ENCODE measurements around the gene EPSTI1. TPM values are rescaled to one million over a fixed set of nuclear protein-coding genes. Genes with fewer than 3 reads are reported as not detected.

The EPSTI1 gene
- total RNA-seq, 1 donor from 2014 or later = 2.6 TPM

DNA sequence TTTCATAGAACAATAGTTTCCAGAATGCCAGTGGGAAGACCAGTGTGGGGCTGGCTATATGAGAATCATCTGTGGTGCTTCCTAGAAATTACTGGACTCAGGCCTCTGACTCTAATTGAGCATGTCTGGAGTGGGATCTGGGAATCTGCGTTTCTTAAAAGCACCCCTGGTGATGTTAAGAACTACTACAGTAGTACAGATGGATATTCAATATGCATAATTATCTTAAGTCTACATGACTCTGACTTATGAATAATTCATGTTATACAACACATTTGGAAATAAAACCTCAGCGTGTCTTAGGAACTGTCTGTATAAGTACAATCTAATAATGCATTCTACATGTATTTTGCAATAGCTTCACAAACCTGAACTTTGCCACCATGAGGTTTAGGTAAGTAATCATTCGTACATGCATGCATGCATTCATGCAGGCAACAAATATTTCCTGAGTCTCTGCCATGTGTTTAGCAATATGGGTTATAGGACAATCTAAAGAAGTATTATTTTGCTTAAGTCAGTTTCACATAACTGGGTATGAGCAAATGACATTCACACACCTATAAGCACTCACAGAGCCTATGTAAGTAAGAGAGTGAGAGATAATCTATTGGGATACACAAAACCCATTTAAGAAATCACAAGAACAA is 62.0 kb downstream of the EPSTI1 start:
- TF ChIP-seq, protein P1, sequence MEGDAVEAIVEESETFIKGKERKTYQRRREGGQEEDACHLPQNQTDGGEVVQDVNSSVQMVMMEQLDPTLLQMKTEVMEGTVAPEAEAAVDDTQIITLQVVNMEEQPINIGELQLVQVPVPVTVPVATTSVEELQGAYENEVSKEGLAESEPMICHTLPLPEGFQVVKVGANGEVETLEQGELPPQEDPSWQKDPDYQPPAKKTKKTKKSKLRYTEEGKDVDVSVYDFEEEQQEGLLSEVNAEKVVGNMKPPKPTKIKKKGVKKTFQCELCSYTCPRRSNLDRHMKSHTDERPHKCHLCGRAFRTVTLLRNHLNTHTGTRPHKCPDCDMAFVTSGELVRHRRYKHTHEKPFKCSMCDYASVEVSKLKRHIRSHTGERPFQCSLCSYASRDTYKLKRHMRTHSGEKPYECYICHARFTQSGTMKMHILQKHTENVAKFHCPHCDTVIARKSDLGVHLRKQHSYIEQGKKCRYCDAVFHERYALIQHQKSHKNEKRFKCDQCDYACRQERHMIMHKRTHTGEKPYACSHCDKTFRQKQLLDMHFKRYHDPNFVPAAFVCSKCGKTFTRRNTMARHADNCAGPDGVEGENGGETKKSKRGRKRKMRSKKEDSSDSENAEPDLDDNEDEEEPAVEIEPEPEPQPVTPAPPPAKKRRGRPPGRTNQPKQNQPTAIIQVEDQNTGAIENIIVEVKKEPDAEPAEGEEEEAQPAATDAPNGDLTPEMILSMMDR (IDR thresholded peaks at IDR 0.05; ENCODE audit: borderline replicate concordance) = no peak
- Histone ChIP-seq H3K27me3 (ENCODE audit: low read depth) (no peaks in the 10 kb centered on the region), H3K4me3 (no peak overlapping the region), H3K4me1 (no peaks in the 10 kb centered on the region), H3K9me3 (replicated peaks) (no peaks in the 10 kb centered on the region), H3K36me3 (peaks cover 8% of the 10 kb centered on the region), H3K27ac (replicated peaks) (no peak overlapping the region)
- no peak for DNase-seq
- intact Hi-C loops (cut with micrococcal nuclease) = no loop called here

DNA sequence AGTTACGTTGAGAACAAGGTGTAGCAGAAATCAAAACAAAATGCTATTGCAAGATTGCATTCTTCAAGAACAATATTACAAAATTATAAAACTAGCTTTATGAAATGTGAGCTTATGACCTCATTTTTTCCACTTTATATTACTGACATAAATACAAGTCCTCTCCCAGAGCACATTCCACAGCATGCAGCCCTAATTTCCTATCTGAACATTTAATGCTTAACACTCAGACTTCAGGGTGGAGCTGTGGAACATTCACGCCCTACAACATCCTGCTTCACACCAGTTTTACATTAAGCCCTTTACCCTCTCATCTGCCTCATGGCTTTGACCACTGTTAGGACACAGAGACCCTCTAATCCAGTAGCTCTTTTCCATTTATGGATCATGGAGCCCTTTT is 65.5 kb downstream of the EPSTI1 start:
- intact Hi-C loops (cut with micrococcal nuclease) = no loop called here
- Histone ChIP-seq H3K4me1 (no peaks in the 10 kb centered on the region), H3K27me3 (ENCODE audit: low read depth) (no peaks in the 10 kb centered on the region), H3K9me3 (replicated peaks) (no peaks in the 10 kb centered on the region), H3K36me3 (peaks cover 9% of the 10 kb centered on the region), H3K27ac (replicated peaks) (no peak overlapping the region), H3K4me3 (no peak overlapping the region)
- no peak for DNase-seq
- TF ChIP-seq, protein P1 (IDR thresholded peaks at IDR 0.05; ENCODE audit: borderline replicate concordance) = no peak

DNA sequence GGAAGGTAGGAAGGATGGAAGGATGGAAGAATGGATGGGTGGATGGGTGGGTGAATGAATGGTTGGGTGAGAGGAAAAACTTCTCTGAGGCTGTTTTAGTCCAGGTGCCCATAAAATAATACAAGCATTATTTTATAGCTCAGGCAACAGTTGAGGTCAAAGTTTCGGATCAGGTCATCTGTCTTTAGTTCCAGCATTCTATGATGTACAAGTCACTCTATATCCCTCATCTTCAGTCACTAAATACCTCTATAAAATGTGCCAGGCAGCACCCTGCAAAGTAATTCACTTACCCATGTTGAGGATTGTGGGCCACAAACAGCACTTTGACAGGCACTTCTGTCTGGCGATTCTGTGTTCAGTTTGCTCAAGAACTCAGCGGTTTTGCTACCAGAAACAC is 66.0 kb downstream of the EPSTI1 start:
- DNase-seq = no peak
- H3K9me3 ChIP-seq (replicated peaks) = no peaks in the 10 kb centered on the region
- no peak overlapping the region for H3K27ac ChIP-seq (replicated peaks)
- intact Hi-C loops (cut with micrococcal nuclease) = no loop called here
- no peaks in the 10 kb centered on the region for H3K4me1 ChIP-seq
- TF ChIP-seq, protein P1 (IDR thresholded peaks at IDR 0.05; ENCODE audit: borderline replicate concordance) = no peak
- H3K27me3 ChIP-seq (ENCODE audit: low read depth) = no peaks in the 10 kb centered on the region
- H3K4me3 ChIP-seq = no peak overlapping the region
- H3K36me3 ChIP-seq = peaks cover 9% of the 10 kb centered on the region

DNA sequence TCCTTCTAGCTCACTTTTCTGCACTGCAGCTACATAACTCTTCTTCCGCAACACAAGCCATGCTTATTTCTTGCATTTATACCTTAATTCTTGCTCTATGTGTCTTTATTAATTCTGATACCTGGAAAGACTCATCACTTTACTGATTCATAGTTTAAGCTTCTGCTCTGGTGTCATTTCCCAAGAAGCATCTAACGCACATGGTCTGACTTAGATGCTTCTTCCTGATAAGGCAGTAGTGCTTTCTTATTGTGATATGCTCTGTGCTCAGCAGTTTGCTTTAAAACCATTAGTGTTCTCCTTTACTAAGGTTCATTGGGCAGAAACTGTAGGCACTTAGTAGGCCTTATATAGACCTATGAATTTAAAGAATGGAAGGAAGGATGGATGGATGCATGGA is 66.4 kb downstream of the EPSTI1 start:
- TF ChIP-seq, protein P1 (IDR thresholded peaks at IDR 0.05; ENCODE audit: borderline replicate concordance) = no peak
- no peak overlapping the region for H3K4me3 ChIP-seq
- no peaks in the 10 kb centered on the region for H3K9me3 ChIP-seq (replicated peaks)
- intact Hi-C loops (cut with micrococcal nuclease) = no loop called here
- H3K4me1 ChIP-seq = no peaks in the 10 kb centered on the region
- peaks cover 9% of the 10 kb centered on the region for H3K36me3 ChIP-seq
- no peak overlapping the region for H3K27ac ChIP-seq (replicated peaks)
- DNase-seq = no peak
- no peaks in the 10 kb centered on the region for H3K27me3 ChIP-seq (ENCODE audit: low read depth)

DNA sequence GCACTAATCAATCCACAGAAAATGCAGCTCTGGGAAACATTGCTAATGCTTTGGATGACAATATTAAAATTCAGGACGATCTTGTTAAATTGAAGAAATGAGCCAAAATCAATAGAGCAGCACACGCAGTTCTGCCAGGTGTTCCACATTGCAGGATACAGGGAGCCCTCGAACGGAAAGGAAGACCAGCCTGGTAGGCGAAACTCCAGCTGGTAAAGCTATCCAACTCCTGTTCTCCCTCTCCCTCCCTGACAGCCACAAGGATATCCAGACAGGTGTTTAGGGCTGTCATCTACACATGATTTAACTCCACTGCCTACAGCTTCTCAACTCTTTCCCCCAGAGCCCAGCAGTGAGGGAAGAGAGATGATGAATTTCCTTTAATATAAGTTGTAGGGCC is 67.7 kb downstream of the EPSTI1 start:
- no peaks in the 10 kb centered on the region for H3K27me3 ChIP-seq (ENCODE audit: low read depth)
- no peaks in the 10 kb centered on the region for H3K9me3 ChIP-seq (replicated peaks)
- no peak for DNase-seq
- no peak overlapping the region for H3K27ac ChIP-seq (replicated peaks)
- TF ChIP-seq, protein P1 (IDR thresholded peaks at IDR 0.05; ENCODE audit: borderline replicate concordance) = no peak
- no peak overlapping the region for H3K4me3 ChIP-seq
- intact Hi-C loops (cut with micrococcal nuclease) = no loop called here
- H3K36me3 ChIP-seq = peaks cover 9% of the 10 kb centered on the region
- no peaks in the 10 kb centered on the region for H3K4me1 ChIP-seq

All from left ventricle myocardium inferior (tissue), 1 donor.